Breast epithelium (tissue), 4 donors: ENCODE data around the gene LYSMD2. TPM values are rescaled to one million over a fixed set of nuclear protein-coding genes. Genes with fewer than 3 reads are reported as not detected.
A peak's percentile ranks its signal among the peaks of the same experiment; 100 is the strongest.

Experiments used
- DNase-seq, 2 donors: peaks; one replicate each; pipeline ENCODE4 v3.0.0-alpha.2; 2019; ENCODE audit warnings: low spot score in 2 of 2
- H3K27ac ChIP-seq, 2 donors: fragments of 200-600 bp; sonication (generic) in 1 of 2; one replicate each; pipeline ENCODE4 v1.5.1; 2016 to 2019; ENCODE audit warnings: mild to moderate bottlenecking in 1 of 2
- H3K27me3 ChIP-seq, 2 donors: fragments of 200-600 bp; sonication (generic) in 1 of 2; one replicate each; pipeline versions ENCODE4 v1.5.1 to v1.6.0; 2017 to 2019; ENCODE audit warnings: control low read depth in 1 of 2, mild to moderate bottlenecking in 1 of 2
- H3K36me3 ChIP-seq: fragments of 200-600 bp; one replicate; pipeline ENCODE4 v1.5.1; 2019
- H3K4me1 ChIP-seq, 2 donors: fragments of 200-600 bp; sonication (generic); one replicate each; pipeline ENCODE4 v1.5.1; 2016 to 2019; ENCODE audit warnings: control low read depth in 1 of 2
- H3K4me3 ChIP-seq, 3 donors: fragments of 200-600 bp; sonication (generic); 1 replicate in 2 of 3; 2 replicates in 1 of 3; pipeline ENCODE4 v1.5.1; 2016 to 2019; ENCODE audit warnings: mild to moderate bottlenecking in 3 of 3, moderate library complexity in 2 of 3
- H3K9me3 ChIP-seq, 2 donors: fragments of 200-600 bp; sonication (generic) in 1 of 2; one replicate each; pipeline ENCODE4 v1.5.1; 2016 to 2019; ENCODE audit warnings: control low read depth in 1 of 2
- CTCF ChIP-seq, 3 donors: fragments of 450-650 bp; IDR thresholded peaks; one replicate each; pipeline ENCODE4 v1.5.1; 2016 to 2017; ENCODE audit warnings: antibody characterized with exemption in 3 of 3, mild to moderate bottlenecking in 3 of 3, moderate library complexity in 3 of 3
- POLR2A ChIP-seq: fragments of 450-650 bp; IDR thresholded peaks from one replicate; pipeline ENCODE4 v1.6.1; 2016; ENCODE audit warnings: antibody characterized with exemption, mild to moderate bottlenecking, moderate library complexity
- POLR2AphosphoS5 ChIP-seq, 3 donors: sonication (generic); formaldehyde crosslinking; IDR thresholded peaks; one replicate each; pipeline ENCODE4 v1.6.1; 2017; ENCODE audit warnings: antibody characterized with exemption in 3 of 3
- intact Hi-C: fragments of 100-400 bp; cut with DNase I; formaldehyde crosslinking; loops from one replicate; pipeline ENCODE4 v1.15.1; 2023; ENCODE audit warnings: low total_unique reads
- total RNA-seq, 3 donors: library from RNA; depleted of rRNA; stranded (reverse); fragments of >200 nt; gene quantifications; one replicate each; pipeline ENCODE4 v1.1.0, GENCODE V29; 2016

The LYSMD2 gene
- total RNA-seq, 3 donors from 2014 or later: 5.0 to 18.7 (median 15.8) TPM

GRCh38 chr15:51780636-51781035 is 43.2 kb upstream of the LYSMD2 start:
- TF ChIP-seq POLR2A: no peak
- TF ChIP-seq POLR2AphosphoS5 (IDR thresholded peaks at IDR 0.05): no peak
- TF ChIP-seq CTCF (IDR thresholded peaks at IDR 0.05): no peak
- Histone ChIP-seq H3K27ac (no peak overlapping the region), H3K9me3 (no peaks in the 10 kb centered on the region), H3K27me3 (no peaks in the 10 kb centered on the region), H3K4me3 (no peak overlapping the region), H3K4me1 (peaks cover 0 to 7% of the 10 kb centered on the region in 2 donors), H3K36me3 (no peaks in the 10 kb centered on the region)
- DNase-seq: no peak
- intact Hi-C loops: no loop called here

DNA sequence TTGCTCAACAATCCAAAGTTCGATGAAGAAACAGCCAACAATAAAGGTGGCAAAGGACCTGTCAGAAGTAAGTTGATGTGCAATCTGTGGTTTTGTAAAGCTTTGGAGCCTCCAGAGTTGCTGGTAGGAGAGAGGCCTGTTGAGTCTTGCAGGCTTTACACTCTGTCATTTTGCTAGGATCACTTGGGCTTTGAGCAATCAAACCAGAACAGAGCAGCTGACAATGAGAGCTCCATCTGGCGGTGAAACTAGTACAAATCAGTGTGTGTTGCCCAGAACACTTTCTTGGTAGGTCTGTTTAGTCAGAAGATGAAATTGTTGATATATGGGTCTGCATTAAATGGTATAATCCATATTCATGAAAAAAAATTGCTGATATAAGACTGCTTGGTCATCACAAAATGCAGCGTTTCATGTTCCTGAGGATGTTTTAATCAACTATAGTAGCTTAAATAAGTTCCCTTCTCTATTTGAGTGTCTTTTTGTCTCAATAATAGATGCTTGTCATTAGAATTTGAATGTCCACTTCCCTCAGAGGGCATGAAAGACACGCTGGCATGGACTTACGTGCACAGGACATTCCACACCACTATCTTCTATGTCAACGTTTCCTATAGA is 39.6 kb upstream of the LYSMD2 start:
- Histone ChIP-seq H3K4me3 (no peak overlapping the region), H3K27ac (no peak overlapping the region), H3K9me3 (no peaks in the 10 kb centered on the region), H3K27me3 (no peaks in the 10 kb centered on the region), H3K36me3 (no peaks in the 10 kb centered on the region), H3K4me1 (peaks cover 0 to 7% of the 10 kb centered on the region in 2 donors)
- DNase-seq: peak in 1 of 2 donors; percentile 48
- TF ChIP-seq POLR2A (no peak), CTCF (IDR thresholded peaks at IDR 0.05) (peak in 2 of 3 donors; percentile 71 to 76)
- intact Hi-C loops: no loop called here

DNA sequence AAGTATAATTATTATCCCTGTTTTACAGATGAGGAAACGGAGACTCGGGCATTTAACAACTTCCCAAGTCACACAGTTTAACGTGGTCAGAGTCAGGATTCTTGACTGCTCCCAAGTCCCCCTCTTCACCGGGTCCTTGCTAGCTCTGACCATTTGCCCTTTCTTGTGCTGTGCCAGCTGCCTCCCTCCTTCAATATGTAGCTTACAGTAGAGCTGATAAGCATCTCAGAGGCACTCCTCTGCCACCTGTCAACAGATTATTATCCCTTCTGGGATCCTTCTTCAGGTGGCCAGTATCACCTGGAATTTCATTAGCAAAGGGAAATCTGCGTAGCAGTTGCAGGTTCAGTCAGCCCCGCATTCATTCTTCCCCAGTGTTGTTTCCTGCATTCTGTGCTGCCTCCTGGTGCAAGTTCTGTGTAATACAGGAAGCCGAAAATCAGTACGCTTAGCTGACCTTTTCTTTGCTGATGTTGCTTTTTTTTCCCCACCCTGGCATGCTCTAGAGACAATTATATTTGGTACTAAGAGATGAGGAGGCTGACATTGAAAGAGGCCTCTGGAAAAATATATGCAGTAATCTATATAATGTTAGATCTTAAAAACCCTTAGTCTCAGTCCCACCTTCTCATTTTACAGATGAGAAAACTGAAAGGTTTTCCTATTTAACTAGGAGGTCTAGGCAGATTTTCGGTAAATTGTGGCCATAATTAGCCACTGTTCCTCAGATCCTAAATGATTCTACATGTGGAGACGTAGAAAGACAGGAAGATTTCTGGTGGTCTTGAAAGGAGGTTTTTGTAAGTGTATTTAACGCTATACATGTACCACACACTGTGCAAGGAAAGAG is 38.7 kb upstream of the LYSMD2 start:
- DNase-seq: no peak
- peaks cover 0 to 7% of the 10 kb centered on the region in 2 donors for H3K4me1 ChIP-seq
- intact Hi-C loops: no loop called here
- no peak overlapping the region for H3K4me3 ChIP-seq
- H3K27ac ChIP-seq: no peak overlapping the region
- H3K9me3 ChIP-seq: no peaks in the 10 kb centered on the region
- no peaks in the 10 kb centered on the region for H3K36me3 ChIP-seq
- no peaks in the 10 kb centered on the region for H3K27me3 ChIP-seq
- TF ChIP-seq POLR2AphosphoS5 (IDR thresholded peaks at IDR 0.05) (no peak), CTCF (IDR thresholded peaks at IDR 0.05) (peak; percentile 63 to 75 (median 68))

DNA sequence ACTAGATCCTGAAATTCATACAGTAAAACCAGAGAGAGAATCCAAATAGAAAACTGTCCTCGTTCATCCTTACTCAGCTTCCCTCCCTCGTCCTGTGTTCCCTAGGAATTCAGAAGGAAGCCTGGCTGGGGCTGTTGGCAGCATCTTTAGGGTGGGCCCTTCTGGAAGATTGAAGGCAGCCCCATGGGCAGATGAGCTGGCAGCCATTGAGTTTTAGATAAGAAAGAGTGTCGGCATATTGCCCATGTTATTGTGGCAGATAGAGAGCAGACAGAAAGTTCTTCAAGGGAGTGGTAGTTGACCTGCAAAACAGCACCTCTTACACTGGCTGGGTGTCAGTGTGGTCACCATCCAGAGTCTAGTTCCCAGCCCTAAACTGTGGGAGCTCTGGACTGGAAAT is 37.5 kb upstream of the LYSMD2 start:
- no peaks in the 10 kb centered on the region for H3K36me3 ChIP-seq

More for the DNA sequence above, 37.5 kb upstream of the LYSMD2 start:
- Histone ChIP-seq H3K27me3 (no peaks in the 10 kb centered on the region), H3K4me3 (no peak overlapping the region), H3K27ac (no peak overlapping the region), H3K9me3 (no peaks in the 10 kb centered on the region), H3K4me1 (peaks cover 0 to 7% of the 10 kb centered on the region in 2 donors)
- intact Hi-C loops: no loop called here
- DNase-seq: no peak
- TF ChIP-seq POLR2A (no peak), POLR2AphosphoS5 (IDR thresholded peaks at IDR 0.05) (no peak), CTCF (IDR thresholded peaks at IDR 0.05) (no peak)
